HepG2 (cell line): ENCODE data around the gene SLC5A6. TPM values are rescaled to one million over a fixed set of nuclear protein-coding genes. Genes with fewer than 3 reads are reported as not detected.
A peak's percentile ranks its signal among the peaks of the same experiment; 100 is the strongest.

Experiments
- ARHGAP35 ChIP-seq: sonication (generic); formaldehyde crosslinking; IDR thresholded peaks from 2 replicates; pipeline ENCODE4 v1.9.0; 2022; ENCODE audit warnings: mild to moderate bottlenecking, inconsistent platforms, moderate library complexity, missing genetic modification reagents, borderline replicate concordance
- ARNT ChIP-seq: fragments of 450-650 bp; IDR thresholded peaks from 2 replicates; pipeline ENCODE4 v1.6.1; 2017
- EEA1 ChIP-seq: sonication (generic); formaldehyde crosslinking; IDR thresholded peaks from 2 replicates; pipeline ENCODE4 v1.5.1; 2020; ENCODE audit warnings: mild to moderate bottlenecking, missing genetic modification reagents, borderline replicate concordance
- FOXA3 ChIP-seq: IDR thresholded peaks from 2 replicates; pipeline ENCODE4 v1.6.1; 2016; ENCODE audit warnings: missing genetic modification reagents, missing compliant biosample characterization
- HNRNPLL ChIP-seq: fragments of 200-400 bp; formaldehyde crosslinking; IDR thresholded peaks from 2 replicates; pipeline ENCODE4 v1.6.1; 2017; ENCODE audit warnings: mild to moderate bottlenecking, low read depth, low read length; ENCODE audit not compliant: poor library complexity, severe bottlenecking
- MXD1 ChIP-seq: sonication (generic); formaldehyde crosslinking; IDR thresholded peaks from 2 replicates; pipeline ENCODE4 v1.4.0; 2020; ENCODE audit warnings: mild to moderate bottlenecking, missing genetic modification reagents
- MXD4 ChIP-seq: IDR thresholded peaks from 2 replicates; pipeline ENCODE4 v1.6.1; 2016; ENCODE audit warnings: mild to moderate bottlenecking, missing biosample characterization, missing genetic modification reagents
- ONECUT2 ChIP-seq: sonication (generic); formaldehyde crosslinking; IDR thresholded peaks from 2 replicates; pipeline ENCODE4 v1.4.0; 2020; ENCODE audit warnings: missing genetic modification reagents
- PHF8 ChIP-seq: sonication (generic); formaldehyde crosslinking; IDR thresholded peaks from 2 replicates; pipeline ENCODE4 v1.5.0; 2020; ENCODE audit warnings: missing genetic modification reagents
- SOX6 ChIP-seq, 2 experiments: fragments of 450-650 bp in 1 of 2; sonication (generic) in 1 of 2; formaldehyde crosslinking in 1 of 2; IDR thresholded peaks; 2 replicates each; pipeline versions ENCODE4 v1.4.0 to v1.6.1; 2017 to 2020; ENCODE audit warnings: antibody characterized with exemption in 1 of 2, mild to moderate bottlenecking in 1 of 2, missing genetic modification reagents in 1 of 2
- YEATS2 ChIP-seq: sonication (generic); formaldehyde crosslinking; IDR thresholded peaks from 2 replicates; pipeline ENCODE4 v1.4.0; 2020; ENCODE audit warnings: missing genetic modification reagents, borderline replicate concordance
- ZBTB33 ChIP-seq: sonication (generic); formaldehyde crosslinking; IDR thresholded peaks from 2 replicates; pipeline ENCODE4 v1.4.0; 2020; ENCODE audit warnings: missing genetic modification reagents
- ZBTB38 ChIP-seq: sonication (generic); formaldehyde crosslinking; IDR thresholded peaks from 2 replicates; pipeline ENCODE4 v1.5.1; 2020; ENCODE audit warnings: mild to moderate bottlenecking, missing genetic modification reagents
- ZBTB39 ChIP-seq: sonication (generic); formaldehyde crosslinking; IDR thresholded peaks from 2 replicates; pipeline ENCODE4 v1.5.0; 2020; ENCODE audit warnings: missing genetic modification reagents
- ZFAT ChIP-seq: sonication (generic); formaldehyde crosslinking; conservative IDR thresholded peaks from 2 replicates; pipeline ENCODE4 v1.8.1; 2023; ENCODE audit warnings: missing genetic modification reagents, inconsistent platforms
- ZFP36L1 ChIP-seq: sonication (generic); formaldehyde crosslinking; IDR thresholded peaks from 2 replicates; pipeline ENCODE4 v1.8.0; 2022; ENCODE audit warnings: mild to moderate bottlenecking, missing genetic modification reagents, moderate library complexity
- ZFP91 ChIP-seq: sonication (generic); formaldehyde crosslinking; IDR thresholded peaks from 2 replicates; pipeline ENCODE4 v1.9.0; 2022; ENCODE audit warnings: missing genetic modification reagents, mild to moderate bottlenecking, borderline replicate concordance
- ZNF33B ChIP-seq: sonication (generic); formaldehyde crosslinking; IDR thresholded peaks from 2 replicates; pipeline ENCODE4 v1.5.1; 2020; ENCODE audit warnings: mild to moderate bottlenecking, missing genetic modification reagents
- ZNF484 ChIP-seq: sonication (generic); formaldehyde crosslinking; IDR thresholded peaks from 2 replicates; pipeline ENCODE4 v1.5.1; 2020; ENCODE audit warnings: mild to moderate bottlenecking, low read depth, missing genetic modification reagents, borderline replicate concordance
- ZNF570 ChIP-seq: sonication (generic); formaldehyde crosslinking; IDR thresholded peaks from 2 replicates; pipeline ENCODE4 v1.4.0; 2020; ENCODE audit warnings: mild to moderate bottlenecking, missing genetic modification reagents, borderline replicate concordance
- ZNF672 ChIP-seq: sonication (generic); formaldehyde crosslinking; IDR thresholded peaks from 2 replicates; pipeline ENCODE4 v1.8.1; 2022; ENCODE audit warnings: missing genetic modification reagents
- polyA plus RNA-seq, 8 experiments: library from polyadenylated mRNA; depleted of rRNA in 3 of 8; stranded (reverse) in 7 of 8; unstranded in 1 of 8; fragments of >200 nt; fragmentation: Illumina TruSeq in 4 of 8; extraction: Trizol in 4 of 8; gene quantifications; 2 replicates each; pipeline versions ENCODE4 v1.2.1 to v1.2.3, GENCODE V29; 2011 to 2016; ENCODE audit warnings: low read depth in 4 of 8, missing spikeins in 1 of 8, mixed read lengths in 1 of 8; ENCODE audit not compliant: insufficient read depth in 1 of 8
- total RNA-seq, 5 experiments: library from RNA; depleted of rRNA; stranded (reverse); fragments of >200 nt; fragmentation: Illumina TruSeq; extraction: Trizol; gene quantifications; 2 replicates each; pipeline ENCODE4 v1.2.3, GENCODE V29; 2016; ENCODE audit warnings: low read depth in 1 of 5

Gene SLC5A6
- total and polyA plus RNA-seq, 2 of the 13 experiments (the other 11 are each of a cell fraction or from before 2014, with no cell fraction given): 135 to 417 TPM

GRCh38 chr2:27209621-27210401 is 2.3 kb downstream of the SLC5A6 start (continued):
- TF ChIP-seq ZFP91 (CRISPR knock-in tag) (no peak), ZNF33B (CRISPR knock-in tag) (no peak), ZFAT (CRISPR knock-in tag) (no peak), HNRNPLL (no peak), MXD1 (CRISPR knock-in tag) (no peak), PHF8 (CRISPR knock-in tag) (no peak), ZBTB38 (CRISPR knock-in tag) (0 out of 2 replicates have a peak, but pooled peaks have one; percentile 12), ZBTB33 (no peak), ZNF570 (no peak), ARHGAP35 (no peak), ZNF672 (no peak), YEATS2 (CRISPR knock-in tag) (no peak), EEA1 (CRISPR knock-in tag) (no peak), ZNF484 (CRISPR knock-in tag) (no peak), SOX6 (IDR thresholded peaks at IDR 0.05) (no peak), SOX6 (CRISPR knock-in tag; IDR thresholded peaks at IDR 0.05) (0 out of 2 replicates have a peak, but pooled peaks have one; percentile 35), MXD4 (CRISPR knock-in tag) (0 out of 2 replicates have a peak, but pooled peaks have one; percentile 27), FOXA3 (CRISPR knock-in tag) (peak; percentile 42; the same call in 1 of the 2 replicates), ONECUT2 (CRISPR knock-in tag) (no peak), ZFP36L1 (0 out of 2 replicates have a peak, but pooled peaks have one; percentile 40), ZBTB39 (CRISPR knock-in tag) (no peak), ARNT (no peak)
